Stomach smooth muscle (tissue), 2 donors: ENCODE data around the gene MICAL1.

Experiments used
- H3K27ac ChIP-seq: one replicate; pipeline ENCODE4 v1.7.0; 2013; ENCODE audit warnings: mild to moderate bottlenecking, low read length, inconsistent platforms
- H3K27me3 ChIP-seq, 2 donors: one replicate each; pipeline ENCODE4 v1.7.0; 2013; ENCODE audit warnings: low read length in 2 of 2; ENCODE audit not compliant: insufficient read depth in 2 of 2, control insufficient read depth in 1 of 2
- H3K36me3 ChIP-seq, 2 donors: one replicate each; pipeline ENCODE4 v1.7.0; 2013; ENCODE audit warnings: low read length in 2 of 2; ENCODE audit not compliant: control insufficient read depth in 2 of 2, insufficient read depth in 2 of 2
- H3K4me1 ChIP-seq: one replicate; pipeline ENCODE4 v1.7.0; 2013; ENCODE audit warnings: low read length; ENCODE audit not compliant: control insufficient read depth, insufficient read depth
- H3K4me3 ChIP-seq, 2 donors: one replicate each; pipeline ENCODE4 v1.7.0; 2013; ENCODE audit warnings: low read length in 2 of 2
- H3K9ac ChIP-seq, 2 donors: one replicate each; pipeline ENCODE4 v1.7.0; 2013; ENCODE audit warnings: low read length in 2 of 2, mild to moderate bottlenecking in 1 of 2
- H3K9me3 ChIP-seq, 2 donors: one replicate each; pipeline ENCODE4 v1.7.0; 2013; ENCODE audit warnings: low read length in 2 of 2; ENCODE audit not compliant: control insufficient read depth in 2 of 2
- donor health status: healthy.
- donor health status: Pancreatic carcinoma.

Gene MICAL1

GRCh38 chr6:109451376-109451775 lies 4.2 kb downstream of the MICAL1 start:
- Histone ChIP-seq H3K27ac (no peak overlapping the region), H3K4me1 (peaks cover 17% of the 10 kb centered on the region), H3K9ac (no peak overlapping the region), H3K36me3 (no peaks in the 10 kb centered on the region), H3K9me3 (no peaks in the 10 kb centered on the region), H3K27me3 (peaks cover 2 to 20% of the 10 kb centered on the region in 2 donors), H3K4me3 (no peak overlapping the region)

- Histone ChIP-seq H3K36me3 (no peaks in the 10 kb centered on the region), H3K27me3 (peaks cover 2 to 18% of the 10 kb centered on the region in 2 donors), H3K9ac (no peak overlapping the region), H3K4me1 (peaks cover 11% of the 10 kb centered on the region), H3K4me3 (no peak overlapping the region), H3K27ac (no peak overlapping the region), H3K9me3 (no peaks in the 10 kb centered on the region)
Observed at GRCh38 chr6:109450801-109451200, 4.8 kb downstream of the MICAL1 start.

GRCh38 chr6:109449795-109450673 lies 5.5 kb downstream of the MICAL1 start:
- H3K4me1 ChIP-seq: peaks cover 12% of the 10 kb centered on the region
- no peak overlapping the region for H3K4me3 ChIP-seq
- H3K36me3 ChIP-seq: no peaks in the 10 kb centered on the region
- no peaks in the 10 kb centered on the region for H3K9me3 ChIP-seq
- peaks cover 2 to 15% of the 10 kb centered on the region in 2 donors for H3K27me3 ChIP-seq
- no peak overlapping the region for H3K9ac ChIP-seq
- no peak overlapping the region for H3K27ac ChIP-seq

GRCh38 chr6:109449064-109449794 lies 6.3 kb downstream of the MICAL1 start:
- H3K9ac ChIP-seq: no peak overlapping the region
- H3K9me3 ChIP-seq: no peaks in the 10 kb centered on the region
- no peaks in the 10 kb centered on the region for H3K36me3 ChIP-seq
- H3K27me3 ChIP-seq: peaks cover 2 to 10% of the 10 kb centered on the region in 2 donors
- no peak overlapping the region for H3K4me3 ChIP-seq
- peaks cover 7% of the 10 kb centered on the region for H3K4me1 ChIP-seq
- no peak overlapping the region for H3K27ac ChIP-seq

GRCh38 chr6:109448615-109449014 lies 7.0 kb downstream of the MICAL1 start:
- Histone ChIP-seq H3K4me1 (peaks cover 2% of the 10 kb centered on the region), H3K4me3 (no peak overlapping the region), H3K9me3 (no peaks in the 10 kb centered on the region), H3K27ac (no peak overlapping the region), H3K9ac (no peak overlapping the region), H3K36me3 (no peaks in the 10 kb centered on the region), H3K27me3 (peaks cover 0 to 10% of the 10 kb centered on the region in 2 donors)

- Histone ChIP-seq H3K27ac (no peak overlapping the region), H3K4me1 (peaks cover 2% of the 10 kb centered on the region), H3K4me3 (no peak overlapping the region), H3K9ac (no peak overlapping the region), H3K9me3 (no peaks in the 10 kb centered on the region), H3K36me3 (no peaks in the 10 kb centered on the region), H3K27me3 (peaks cover 0 to 10% of the 10 kb centered on the region in 2 donors)
Observed at GRCh38 chr6:109447878-109448555, 7.6 kb downstream of the MICAL1 start.

- Histone ChIP-seq H3K27ac (no peak overlapping the region), H3K9ac (no peak overlapping the region), H3K36me3 (no peaks in the 10 kb centered on the region)
Observed at GRCh38 chr6:109447087-109447486, 8.5 kb downstream of the MICAL1 start.

GRCh38 chr6:109446541-109446940 lies 9.0 kb downstream of the MICAL1 start:
- Histone ChIP-seq H3K9ac (no peak overlapping the region), H3K27me3 (peaks cover 0 to 8% of the 10 kb centered on the region in 2 donors), H3K36me3 (no peaks in the 10 kb centered on the region), H3K4me1 (peaks cover 14% of the 10 kb centered on the region), H3K9me3 (no peaks in the 10 kb centered on the region), H3K27ac (no peak overlapping the region), H3K4me3 (no peak overlapping the region)

More at GRCh38 chr6:109447087-109447486, 8.5 kb downstream of the MICAL1 start:
- Histone ChIP-seq H3K9me3 (no peaks in the 10 kb centered on the region), H3K27me3 (peaks cover 0 to 10% of the 10 kb centered on the region in 2 donors), H3K4me1 (peaks cover 8% of the 10 kb centered on the region), H3K4me3 (no peak overlapping the region)

GRCh38 chr6:109446072-109446471 lies 9.5 kb downstream of the MICAL1 start:
- Histone ChIP-seq H3K27ac (no peak overlapping the region), H3K27me3 (peaks cover 0 to 6% of the 10 kb centered on the region in 2 donors), H3K36me3 (no peaks in the 10 kb centered on the region), H3K4me1 (peaks cover 19% of the 10 kb centered on the region), H3K9me3 (no peaks in the 10 kb centered on the region), H3K4me3 (no peak overlapping the region), H3K9ac (no peak overlapping the region)

- H3K4me1 ChIP-seq: peaks cover 21% of the 10 kb centered on the region
- no peak overlapping the region for H3K27ac ChIP-seq
- no peak overlapping the region for H3K9ac ChIP-seq
- no peaks in the 10 kb centered on the region for H3K9me3 ChIP-seq
- peaks cover 0 to 3% of the 10 kb centered on the region in 2 donors for H3K27me3 ChIP-seq
- H3K36me3 ChIP-seq: no peaks in the 10 kb centered on the region
- H3K4me3 ChIP-seq: no peak overlapping the region
Observed at GRCh38 chr6:109445382-109445781, 10.2 kb downstream of the MICAL1 start.
